Measurements from ENCODE around the gene NRARP. TPM values are rescaled to one million over a fixed set of nuclear protein-coding genes. Genes with fewer than 3 reads are reported as not detected.

Gene NRARP
- total RNA-seq, 1 donor from 2014 or later: 13.4 TPM

DNA sequence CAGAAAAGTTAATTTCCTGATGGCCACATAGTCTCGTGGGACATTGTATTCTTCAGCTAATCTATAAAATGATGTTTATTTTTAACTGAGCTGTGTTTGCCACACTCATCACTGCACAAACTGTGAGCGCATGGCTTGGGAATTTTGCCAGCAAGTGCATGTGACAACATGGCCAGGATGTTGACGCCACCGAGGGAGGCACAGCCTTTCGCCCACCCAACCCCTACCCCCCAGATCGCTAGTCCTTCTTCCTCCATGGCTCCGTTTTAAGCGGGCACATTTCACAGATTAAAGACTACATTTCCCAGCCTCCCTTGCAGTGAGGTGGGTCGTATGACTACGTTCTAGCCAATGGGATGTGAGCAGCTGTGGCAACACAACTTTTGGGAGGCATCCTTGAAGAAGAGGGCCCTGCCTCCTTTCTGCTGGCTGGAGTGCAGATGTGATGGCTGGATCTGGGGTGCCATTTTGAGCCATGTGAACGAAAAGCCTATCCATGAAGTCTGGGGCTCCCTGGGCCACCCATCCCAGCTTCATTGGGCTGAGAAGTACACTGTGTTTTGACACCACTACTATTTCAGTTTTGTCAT is 7.9 kb downstream of the NRARP start:
- H3K4me3 Mint-ChIP-seq: peak overlapping the region; percentile 24
- H3K27ac Mint-ChIP-seq: peak overlapping the region; percentile 12
- H3K9me3 Mint-ChIP-seq: no peaks in the 10 kb centered on the region
- H3K27me3 Mint-ChIP-seq: peaks cover 37% of the 10 kb centered on the region
- no peaks in the 10 kb centered on the region for H3K36me3 Mint-ChIP-seq (ENCODE audit: low read depth)
- peaks cover 2% of the 10 kb centered on the region for H3K4me1 Mint-ChIP-seq
- DNase-seq: peak; percentile 72
- intact Hi-C loops (cut with micrococcal nuclease): loop anchor here (2.0 to 10.0 kb wide), 2 partner anchors 113 to 231 kb away; no protein-coding TSS in a partner anchor

DNA sequence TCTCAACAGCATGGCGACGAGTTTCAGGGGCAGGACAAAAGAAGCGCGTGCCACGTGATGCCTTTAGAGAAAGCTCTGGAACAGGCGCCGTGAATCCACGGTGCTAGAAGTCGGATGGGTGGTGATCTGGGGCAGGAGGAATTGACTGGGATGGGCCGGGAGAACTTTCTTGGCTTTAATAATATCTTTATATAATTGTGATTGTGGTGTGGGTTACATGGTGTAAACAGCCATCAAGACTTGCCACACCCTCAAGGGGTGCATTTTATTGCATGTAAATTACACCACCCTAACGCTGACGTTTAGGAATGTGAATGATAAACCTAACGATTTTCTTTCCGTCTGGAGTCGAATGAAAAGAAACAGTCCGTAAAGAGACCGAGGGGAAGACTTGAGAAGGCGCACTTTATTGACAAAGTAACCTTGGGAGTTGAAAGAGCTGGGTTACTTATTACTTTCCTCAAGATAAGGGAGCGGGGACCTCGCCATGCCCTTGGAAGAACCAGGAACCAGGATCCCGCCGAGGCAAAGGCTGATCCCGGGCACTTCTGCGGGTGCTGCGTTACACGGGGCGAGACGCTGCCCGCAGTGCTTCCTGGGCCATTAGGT is 8.5 kb downstream of the NRARP start:
- H3K4me3 Mint-ChIP-seq: no peak overlapping the region
- H3K27me3 Mint-ChIP-seq: peaks cover 33% of the 10 kb centered on the region
- no peak overlapping the region for H3K27ac Mint-ChIP-seq
- no peaks in the 10 kb centered on the region for H3K36me3 Mint-ChIP-seq (ENCODE audit: low read depth)
- no peak for DNase-seq
- intact Hi-C loops (cut with micrococcal nuclease): loop anchor here (2.0 to 10.0 kb wide), 2 partner anchors 113 to 231 kb away; no protein-coding TSS in a partner anchor
- H3K4me1 Mint-ChIP-seq: peaks cover 2% of the 10 kb centered on the region
- no peaks in the 10 kb centered on the region for H3K9me3 Mint-ChIP-seq

DNA sequence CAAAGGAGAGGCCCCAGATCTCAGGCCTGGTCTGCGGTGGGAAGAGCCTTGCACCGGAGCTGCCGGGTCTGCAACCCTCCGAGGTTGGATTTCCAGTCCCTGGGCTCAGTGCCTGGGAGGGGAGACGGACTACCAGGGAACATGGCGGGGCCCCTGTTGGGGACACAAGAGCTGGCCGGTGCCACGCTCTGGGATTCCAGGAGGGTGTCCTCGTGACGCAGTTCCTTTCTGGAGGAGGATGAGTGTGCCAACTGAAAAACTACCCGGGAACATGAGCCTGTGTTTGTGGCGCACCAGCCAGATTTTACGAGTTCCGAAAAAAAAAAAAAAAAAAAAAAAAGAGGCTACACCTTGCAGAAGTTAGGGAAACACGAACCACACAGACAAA is 9.0 kb downstream of the NRARP start:
- no peak for DNase-seq
- Mint-ChIP-seq H3K9me3 (no peaks in the 10 kb centered on the region), H3K27ac (no peak overlapping the region), H3K4me3 (no peak overlapping the region), H3K4me1 (peaks cover 2% of the 10 kb centered on the region), H3K27me3 (peaks cover 28% of the 10 kb centered on the region), H3K36me3 (ENCODE audit: low read depth) (no peaks in the 10 kb centered on the region)
- intact Hi-C loops (cut with micrococcal nuclease): loop anchor here (10.0 kb wide), 1 partner anchor 232 kb away; no protein-coding TSS in a partner anchor

DNA sequence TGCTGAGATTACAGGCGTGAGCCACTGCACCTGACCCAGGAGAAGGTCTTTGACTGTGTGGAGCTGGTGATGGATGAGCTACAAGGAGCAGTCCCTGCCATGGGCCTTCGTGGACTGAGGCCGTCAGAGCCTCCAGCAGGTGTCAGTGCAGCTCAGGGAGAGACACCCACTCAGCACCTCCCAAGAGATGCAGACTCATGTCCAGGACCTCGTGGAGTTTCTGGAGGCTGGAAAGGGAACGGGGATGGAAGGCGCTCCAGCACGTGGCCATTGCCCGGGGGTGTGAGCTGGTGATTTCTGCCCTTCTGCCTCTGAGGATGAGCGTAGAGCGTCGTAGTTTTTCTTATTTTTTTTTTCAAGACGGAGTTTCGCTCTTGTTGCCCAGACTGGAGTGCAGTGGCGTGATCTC is 15.1 kb downstream of the NRARP start:
- Mint-ChIP-seq H3K27ac (no peak overlapping the region), H3K4me3 (no peak overlapping the region), H3K27me3 (no peaks in the 10 kb centered on the region), H3K4me1 (peaks cover 2% of the 10 kb centered on the region), H3K36me3 (ENCODE audit: low read depth) (peaks cover 6% of the 10 kb centered on the region), H3K9me3 (no peaks in the 10 kb centered on the region)
- intact Hi-C loops (cut with micrococcal nuclease): no loop called here
- DNase-seq: peak; percentile 81

DNA sequence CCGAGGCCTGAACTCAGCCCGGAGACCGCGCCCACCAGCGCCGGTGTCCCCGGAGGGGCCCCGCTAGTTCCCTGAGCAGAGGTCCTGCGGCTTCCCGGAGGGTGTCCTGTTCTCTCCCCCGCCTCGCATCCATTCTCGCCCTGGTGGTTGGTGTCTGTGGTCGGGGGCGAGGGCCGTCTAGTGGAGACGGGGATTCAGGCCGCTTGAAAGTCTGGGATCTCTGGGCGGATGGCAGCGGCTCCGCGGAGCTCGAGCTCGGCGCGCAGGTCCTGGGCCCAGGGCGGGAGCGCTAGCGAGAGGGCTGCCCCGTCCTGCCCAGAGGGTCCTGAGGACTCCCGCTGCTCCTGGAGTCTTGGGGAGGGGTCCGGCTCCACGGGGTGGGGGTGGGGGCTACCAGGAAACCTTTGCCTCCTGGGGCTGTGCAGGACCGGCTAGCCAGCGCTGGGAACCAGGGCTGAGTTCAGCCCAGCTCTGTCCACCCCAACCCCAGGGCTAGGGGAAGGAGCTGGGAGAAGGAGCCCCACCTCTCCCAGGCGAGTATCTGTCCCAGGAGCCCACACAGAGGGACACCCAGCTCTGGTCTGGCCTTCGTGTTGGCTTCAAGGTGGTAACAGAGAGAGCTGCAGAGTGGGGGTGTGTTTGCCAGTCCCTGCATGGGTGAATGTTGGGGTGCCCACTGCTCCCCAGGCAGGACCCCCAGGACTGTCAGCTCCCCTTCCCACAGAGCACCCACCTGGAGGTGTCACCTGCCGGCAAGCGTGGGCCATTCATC is 20.5 kb downstream of the NRARP start:
- intact Hi-C loops (cut with micrococcal nuclease): no loop called here
- Mint-ChIP-seq H3K4me3 (no peak overlapping the region), H3K27me3 (no peaks in the 10 kb centered on the region), H3K27ac (no peak overlapping the region), H3K4me1 (peaks cover 4% of the 10 kb centered on the region), H3K9me3 (no peaks in the 10 kb centered on the region), H3K36me3 (ENCODE audit: low read depth) (peaks cover 9% of the 10 kb centered on the region)
- DNase-seq: no peak

DNA sequence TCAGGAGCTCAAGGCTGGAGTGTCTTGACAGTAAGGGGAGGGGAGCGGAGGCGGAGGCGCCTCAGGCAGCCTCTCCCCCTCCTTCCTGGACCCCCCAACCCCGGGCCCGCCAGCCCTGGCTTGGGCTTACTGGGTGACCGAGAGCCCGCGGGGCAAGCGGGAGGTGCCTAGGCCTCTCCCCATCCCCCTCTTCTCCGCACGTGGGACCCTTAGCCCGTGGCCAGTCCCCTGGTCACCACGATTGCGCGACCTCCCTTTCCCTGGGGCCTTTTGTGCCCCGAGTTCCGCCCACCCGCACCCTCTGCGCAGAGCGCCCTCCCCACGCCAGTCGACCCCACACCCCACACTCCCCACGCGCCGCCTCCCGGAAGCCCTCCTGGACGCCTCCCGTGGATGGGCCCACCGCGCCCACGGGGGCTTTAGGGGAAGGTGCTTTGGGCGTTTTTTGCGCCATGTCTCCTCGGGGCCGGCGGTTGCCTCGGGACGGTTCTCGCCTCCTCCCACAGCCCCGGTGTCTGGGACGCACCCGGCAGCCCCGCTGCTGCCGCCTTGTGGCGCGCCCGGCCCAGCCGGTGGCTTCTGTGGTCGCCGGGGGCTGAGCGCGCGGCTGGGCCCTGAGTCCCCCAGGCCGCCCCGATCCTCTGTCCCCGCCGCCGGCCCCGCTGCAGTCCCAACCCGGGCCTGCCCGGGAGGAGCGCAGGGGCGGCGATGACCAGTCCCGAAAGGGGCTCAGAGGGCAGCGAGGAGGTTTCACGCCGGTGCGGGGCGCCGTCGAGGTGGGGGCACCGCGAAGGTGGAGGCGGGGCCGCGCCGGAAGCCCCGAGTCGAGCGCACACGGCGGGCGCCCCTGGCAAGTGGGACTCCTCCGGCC is 21.4 kb downstream of the NRARP start:
- no peak overlapping the region for H3K4me3 Mint-ChIP-seq
- H3K27ac Mint-ChIP-seq: no peak overlapping the region
- peaks cover 9% of the 10 kb centered on the region for H3K36me3 Mint-ChIP-seq (ENCODE audit: low read depth)
- no peaks in the 10 kb centered on the region for H3K27me3 Mint-ChIP-seq
- no peak for DNase-seq
- intact Hi-C loops (cut with micrococcal nuclease): no loop called here
- peaks cover 6% of the 10 kb centered on the region for H3K4me1 Mint-ChIP-seq
- H3K9me3 Mint-ChIP-seq: no peaks in the 10 kb centered on the region

DNA sequence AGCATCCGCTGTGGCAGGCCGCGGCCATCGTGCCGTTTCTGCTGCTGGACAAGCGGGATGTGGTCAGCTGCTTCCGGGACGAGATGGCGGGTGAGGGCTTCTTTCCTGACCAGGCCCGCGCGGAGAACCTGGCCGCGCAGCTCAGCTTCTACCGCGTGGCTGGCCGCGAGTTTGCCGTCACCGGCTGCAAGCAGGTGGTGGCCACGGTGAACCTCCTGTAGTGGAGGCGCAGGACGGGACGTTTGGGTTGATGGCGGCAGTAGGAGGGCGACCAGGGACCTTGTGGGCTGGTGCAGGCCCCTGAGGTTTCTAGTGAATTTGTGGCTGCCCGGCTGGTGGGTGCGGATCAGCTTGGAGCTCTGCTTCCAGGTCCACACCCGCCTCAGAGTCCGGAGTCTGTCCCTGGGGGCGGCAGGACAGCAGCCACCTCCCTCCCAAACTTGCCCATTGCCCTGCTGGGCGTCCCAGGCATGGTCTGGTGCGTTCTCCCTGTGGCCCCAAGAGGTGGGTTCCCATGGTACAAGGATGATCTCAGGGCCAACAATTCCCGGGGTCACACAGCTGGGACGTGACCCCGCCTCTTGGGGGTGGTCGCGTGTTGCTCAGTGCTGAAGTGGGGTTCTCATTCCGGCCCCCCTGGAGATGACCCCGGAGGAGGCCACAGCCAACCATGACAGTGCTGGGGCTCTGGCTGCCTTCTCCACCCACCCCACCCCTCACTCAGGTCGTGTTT is 22.2 kb downstream of the NRARP start:
- peak overlapping the region; percentile 12 for H3K4me3 Mint-ChIP-seq
- H3K9me3 Mint-ChIP-seq: no peaks in the 10 kb centered on the region
- no peak for DNase-seq

DNA sequence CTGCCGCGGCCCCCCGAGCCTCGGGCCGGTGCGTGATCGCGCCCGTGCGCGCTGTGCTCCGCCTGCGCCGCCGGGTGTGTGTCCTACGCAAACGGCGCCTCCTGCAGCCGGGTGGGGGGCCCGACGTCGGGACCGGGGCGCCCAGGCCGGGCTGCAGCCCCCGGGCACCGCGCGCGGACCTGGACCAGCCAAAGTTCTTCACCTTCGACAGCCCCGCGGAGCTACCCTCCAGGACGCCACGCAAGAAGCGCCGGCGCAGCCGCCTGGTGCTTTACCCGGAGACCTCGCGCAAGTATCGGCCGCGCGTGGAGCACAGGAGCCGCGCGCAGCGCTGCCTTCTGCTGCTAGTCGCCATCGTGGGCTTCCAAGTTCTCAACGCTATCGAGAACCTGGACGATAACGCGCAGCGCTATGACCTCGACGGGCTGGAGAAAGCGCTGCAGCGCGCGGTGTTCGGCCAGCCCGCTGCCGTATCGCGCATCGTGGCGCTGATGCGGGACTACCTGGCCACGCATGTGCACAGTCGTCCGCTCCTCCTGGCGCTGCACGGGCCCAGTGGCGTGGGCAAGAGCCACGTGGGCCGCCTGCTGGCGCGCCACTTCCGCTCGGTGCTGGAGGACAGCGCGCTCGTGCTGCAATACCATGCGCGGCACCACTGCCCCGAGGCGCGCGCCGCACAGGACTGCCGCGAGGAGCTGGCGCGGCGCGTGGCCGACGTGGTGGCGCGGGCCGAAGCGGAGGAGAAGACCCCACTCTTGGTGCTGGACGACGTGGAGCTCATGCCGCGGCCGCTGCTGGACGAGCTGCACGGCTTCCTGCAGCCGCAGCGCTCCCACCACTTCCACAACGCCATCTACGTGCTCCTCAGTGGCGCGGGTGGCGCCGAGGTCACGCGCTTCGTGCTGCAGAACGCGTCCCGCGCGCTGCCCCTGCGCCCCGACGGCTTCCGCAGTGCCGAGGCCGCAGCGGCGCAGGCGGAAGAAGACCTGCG is 23.1 kb downstream of the NRARP start:
- H3K9me3 Mint-ChIP-seq: no peaks in the 10 kb centered on the region
- H3K4me1 Mint-ChIP-seq: peaks cover 9% of the 10 kb centered on the region
- DNase-seq: no peak
- H3K27ac Mint-ChIP-seq: no peak overlapping the region
- H3K4me3 Mint-ChIP-seq: no peak overlapping the region
- intact Hi-C loops (cut with micrococcal nuclease): no loop called here
- H3K36me3 Mint-ChIP-seq (ENCODE audit: low read depth): peaks cover 10% of the 10 kb centered on the region
- no peaks in the 10 kb centered on the region for H3K27me3 Mint-ChIP-seq

More for the DNA sequence above, 22.2 kb downstream of the NRARP start:
- Mint-ChIP-seq H3K4me1 (peaks cover 9% of the 10 kb centered on the region), H3K27me3 (no peaks in the 10 kb centered on the region), H3K36me3 (ENCODE audit: low read depth) (peaks cover 9% of the 10 kb centered on the region), H3K27ac (no peak overlapping the region)
- intact Hi-C loops (cut with micrococcal nuclease): no loop called here

DNA sequence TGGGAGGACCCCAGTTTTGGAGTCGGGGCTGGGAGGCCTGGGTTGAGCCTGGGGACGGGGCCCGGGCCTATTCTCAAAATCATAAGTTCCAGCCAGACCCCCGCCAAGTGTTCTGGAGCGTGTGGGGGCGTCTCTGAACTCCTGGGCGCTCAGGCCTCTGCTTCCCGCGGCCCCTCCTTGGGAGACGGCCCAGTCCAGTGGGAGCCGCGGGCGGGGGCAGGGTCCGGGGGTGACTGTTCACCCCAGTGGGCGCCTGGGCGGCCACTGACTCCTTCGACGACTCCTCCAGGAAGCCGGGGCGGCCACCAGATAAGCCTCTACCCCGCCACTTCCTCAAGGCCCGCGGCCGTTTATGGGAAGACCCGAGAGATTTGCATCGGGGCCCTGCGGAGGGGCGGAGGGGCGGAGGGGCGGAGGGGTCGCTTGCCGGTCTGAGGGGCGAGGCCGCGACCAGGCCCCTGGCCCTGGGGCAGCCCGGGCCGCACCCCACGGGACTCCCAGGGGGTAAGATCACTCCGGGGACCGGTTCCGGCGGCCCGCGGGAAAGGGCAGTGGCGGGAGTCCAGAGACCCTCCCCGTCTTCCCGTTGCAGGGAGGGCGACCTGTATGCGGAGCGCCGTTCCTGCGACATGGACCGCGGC is 23.9 kb downstream of the NRARP start:
- Mint-ChIP-seq H3K4me1 (peaks cover 9% of the 10 kb centered on the region), H3K4me3 (peak overlapping the region; percentile 90), H3K27me3 (no peaks in the 10 kb centered on the region), H3K9me3 (no peaks in the 10 kb centered on the region), H3K36me3 (ENCODE audit: low read depth) (peaks cover 14% of the 10 kb centered on the region), H3K27ac (peak overlapping the region; percentile 81)
- DNase-seq: peak; percentile 71
- intact Hi-C loops (cut with micrococcal nuclease): no loop called here

DNA sequence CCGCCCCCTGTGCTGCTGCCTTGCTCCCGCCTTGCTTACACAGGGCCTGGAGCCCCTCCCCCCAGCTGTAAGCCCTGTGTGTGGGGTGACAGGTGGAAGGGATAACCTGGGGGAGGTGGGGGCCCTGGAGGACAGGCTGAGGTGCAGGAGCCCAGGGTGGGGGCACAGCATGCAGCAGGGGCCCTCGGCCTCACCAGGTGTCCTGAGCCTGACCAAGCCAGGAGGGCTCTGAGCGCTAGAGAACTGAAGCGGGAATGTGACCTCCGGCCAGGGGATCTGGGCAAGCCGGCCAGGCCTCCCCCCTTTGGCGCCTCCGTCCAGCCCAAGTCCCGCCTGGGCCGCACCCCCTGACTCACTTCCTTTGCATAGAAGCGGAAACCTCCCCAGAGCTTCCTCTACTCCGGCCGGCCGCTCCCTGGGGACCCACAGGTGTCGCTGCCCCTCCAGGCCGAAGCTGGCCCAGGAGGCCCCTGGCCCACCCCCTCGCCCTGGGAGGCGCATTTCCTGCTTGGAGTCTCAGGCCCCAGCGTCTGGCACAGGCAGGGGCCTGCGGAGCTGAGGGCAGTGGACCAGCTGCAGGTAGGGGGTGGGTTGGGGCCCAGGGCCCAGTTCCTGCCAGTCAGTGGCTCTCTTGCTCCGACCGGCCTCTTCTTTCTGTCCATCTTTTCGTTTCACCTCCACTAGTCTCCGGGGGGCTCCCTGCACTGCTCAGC is 24.6 kb downstream of the NRARP start, which contains the start of gene TOR4A:
TSS of gene TOR4A (plus strand) at position 398 of the 713 bp plus-strand sequence. CDS start 964 bp downstream, outside the sequence.
- Mint-ChIP-seq H3K4me1 (peaks cover 8% of the 10 kb centered on the region), H3K9me3 (no peaks in the 10 kb centered on the region), H3K4me3 (peak within 1 kb of the TSS; percentile 90), H3K36me3 (ENCODE audit: low read depth) (peaks cover 13% of the 10 kb centered on the region), H3K27me3 (no peaks in the 10 kb centered on the region), H3K27ac (peak within 1 kb of the TSS; percentile 91)
- peak; percentile 86 for DNase-seq
- intact Hi-C loops (cut with micrococcal nuclease): no loop called here
